ENCODE results near the gene ACAA2.
"Not testable (repeated sequence)": the region's sequence is repeated elsewhere in the genome, so short reads cannot be mapped to it uniquely, and the experiment has no call there.

ACAA2 gene

DNA sequence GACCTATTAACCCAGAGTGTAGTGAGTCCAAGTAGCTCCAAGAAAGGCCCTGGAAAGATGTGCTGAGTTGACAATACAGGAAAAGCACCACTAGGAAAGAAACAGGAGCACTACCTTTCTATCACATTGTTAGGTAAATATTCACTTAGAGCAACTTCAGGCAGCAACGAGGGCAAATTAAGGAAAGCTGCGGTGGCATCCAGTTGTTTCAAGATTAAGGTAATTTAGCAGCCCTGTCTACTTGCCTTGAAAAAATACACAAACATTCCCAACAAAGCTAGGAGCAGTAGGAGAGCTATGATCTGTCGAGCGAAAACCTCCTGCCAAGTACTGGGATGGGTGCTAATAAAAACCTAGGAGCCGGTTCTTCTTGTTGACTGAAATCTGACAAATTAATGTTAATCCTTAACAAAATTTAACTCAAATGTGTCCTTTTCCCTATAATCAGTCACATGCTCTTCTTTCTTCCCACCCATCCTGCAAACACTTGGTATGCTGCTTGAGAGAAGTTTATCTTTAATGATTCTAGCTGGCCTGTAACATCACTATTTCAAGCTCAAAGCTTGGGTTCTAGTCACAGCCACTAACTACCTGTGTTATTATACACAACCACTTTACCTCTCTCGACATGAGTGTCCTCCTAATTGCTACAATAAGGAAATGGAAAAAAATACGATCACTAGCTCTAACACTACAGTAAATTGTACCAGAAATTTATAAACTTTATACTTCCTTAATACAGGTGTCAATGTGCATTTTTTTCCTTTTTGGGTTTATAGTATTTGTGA, 2.0 kb downstream of the ACAA2 start:
- Histone ChIP-seq H3K79me2 (ENCODE audit: control insufficient read depth, low read length) (peaks cover 75% of the 10 kb centered on the region), H3K4me1 (ENCODE audit: control insufficient read depth, low read length) (peaks cover 20% of the 10 kb centered on the region), H3K4me3 (ENCODE audit: low read length) (peak overlapping the region; percentile 5; the same call in 1 of the 2 replicates), H3K27me3 (ENCODE audit: control insufficient read depth, low read length) (no peaks in the 10 kb centered on the region), H3K9me3 (ENCODE audit: control insufficient read depth, insufficient read depth, low read length) (peaks cover 12% of the 10 kb centered on the region; the same call in 1 of the 2 replicates), H3F3A (ENCODE audit: control insufficient read depth, insufficient read depth) (no peaks in the 10 kb centered on the region), H3K27ac (ENCODE audit: low read depth, low read length) (no peak overlapping the region), H3K36me3 (ENCODE audit: control insufficient read depth, low read length) (peaks cover 6% of the 10 kb centered on the region), H3K4me2 (ENCODE audit: low read length) (peak overlapping the region; percentile 35), H3K9me2 (replicated peaks; ENCODE audit: control insufficient read depth, low read length) (no peaks in the 10 kb centered on the region), H4K20me1 (ENCODE audit: control insufficient read depth, insufficient read depth, low read depth, low read length) (no peaks in the 10 kb centered on the region)
- TF ChIP-seq EZH2phosphoT487 (IDR thresholded peaks at IDR 0.05; ENCODE audit: borderline replicate concordance, low read length): no peak
- TF ChIP-seq, protein P1, sequence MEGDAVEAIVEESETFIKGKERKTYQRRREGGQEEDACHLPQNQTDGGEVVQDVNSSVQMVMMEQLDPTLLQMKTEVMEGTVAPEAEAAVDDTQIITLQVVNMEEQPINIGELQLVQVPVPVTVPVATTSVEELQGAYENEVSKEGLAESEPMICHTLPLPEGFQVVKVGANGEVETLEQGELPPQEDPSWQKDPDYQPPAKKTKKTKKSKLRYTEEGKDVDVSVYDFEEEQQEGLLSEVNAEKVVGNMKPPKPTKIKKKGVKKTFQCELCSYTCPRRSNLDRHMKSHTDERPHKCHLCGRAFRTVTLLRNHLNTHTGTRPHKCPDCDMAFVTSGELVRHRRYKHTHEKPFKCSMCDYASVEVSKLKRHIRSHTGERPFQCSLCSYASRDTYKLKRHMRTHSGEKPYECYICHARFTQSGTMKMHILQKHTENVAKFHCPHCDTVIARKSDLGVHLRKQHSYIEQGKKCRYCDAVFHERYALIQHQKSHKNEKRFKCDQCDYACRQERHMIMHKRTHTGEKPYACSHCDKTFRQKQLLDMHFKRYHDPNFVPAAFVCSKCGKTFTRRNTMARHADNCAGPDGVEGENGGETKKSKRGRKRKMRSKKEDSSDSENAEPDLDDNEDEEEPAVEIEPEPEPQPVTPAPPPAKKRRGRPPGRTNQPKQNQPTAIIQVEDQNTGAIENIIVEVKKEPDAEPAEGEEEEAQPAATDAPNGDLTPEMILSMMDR (IDR thresholded peaks at IDR 0.05; ENCODE audit: low read depth, low read length, poor library complexity, severe bottlenecking): no peak

DNA sequence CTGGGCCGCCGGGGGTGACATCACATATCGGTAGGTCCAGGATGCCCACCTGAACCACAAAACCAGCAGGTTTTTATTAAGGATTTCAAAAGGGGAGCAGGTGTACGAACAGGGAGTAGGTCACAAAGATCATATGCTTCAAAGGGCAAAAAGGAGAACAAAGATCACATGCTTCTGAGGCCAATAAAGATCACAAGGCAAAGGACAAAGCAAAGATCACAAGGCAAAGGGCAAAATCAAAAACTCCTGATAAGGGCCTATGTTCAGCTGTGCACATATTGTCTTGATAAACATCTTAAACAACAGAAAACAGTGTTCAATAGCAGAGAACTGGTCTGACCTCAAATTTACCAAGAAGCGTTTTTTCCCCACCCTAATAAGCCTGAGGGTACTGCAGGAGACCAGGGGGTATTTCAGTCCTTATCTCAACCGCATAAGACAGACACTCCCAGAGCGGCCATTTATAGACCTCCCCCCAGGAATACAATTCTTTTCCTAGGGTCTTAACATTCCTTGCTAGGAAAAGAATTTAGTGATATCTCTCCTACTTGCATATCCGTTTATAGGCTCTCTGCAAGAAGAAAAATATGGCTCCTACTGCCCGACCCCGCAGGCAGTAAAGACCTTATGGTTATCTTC, 4.7 kb downstream of the ACAA2 start:
- peaks cover 15% of the 10 kb centered on the region for H3K4me1 ChIP-seq (ENCODE audit: control insufficient read depth, low read length)
- peaks cover 12% of the 10 kb centered on the region; the same call in 1 of the 2 replicates for H3K9me3 ChIP-seq (ENCODE audit: control insufficient read depth, insufficient read depth, low read length)
- H4K20me1 ChIP-seq (ENCODE audit: control insufficient read depth, insufficient read depth, low read depth, low read length); H3K4me2 ChIP-seq (ENCODE audit: low read length); H3K9me2 ChIP-seq (replicated peaks; ENCODE audit: control insufficient read depth, low read length); H3K27me3 ChIP-seq (ENCODE audit: control insufficient read depth, low read length); H3K36me3 ChIP-seq (ENCODE audit: control insufficient read depth, low read length); H3F3A ChIP-seq (ENCODE audit: control insufficient read depth, insufficient read depth); H3K4me3 ChIP-seq (ENCODE audit: low read length); H3K27ac ChIP-seq (ENCODE audit: low read depth, low read length): not testable (repeated sequence)
- peaks cover 94% of the 10 kb centered on the region for H3K79me2 ChIP-seq (ENCODE audit: control insufficient read depth, low read length)

DNA sequence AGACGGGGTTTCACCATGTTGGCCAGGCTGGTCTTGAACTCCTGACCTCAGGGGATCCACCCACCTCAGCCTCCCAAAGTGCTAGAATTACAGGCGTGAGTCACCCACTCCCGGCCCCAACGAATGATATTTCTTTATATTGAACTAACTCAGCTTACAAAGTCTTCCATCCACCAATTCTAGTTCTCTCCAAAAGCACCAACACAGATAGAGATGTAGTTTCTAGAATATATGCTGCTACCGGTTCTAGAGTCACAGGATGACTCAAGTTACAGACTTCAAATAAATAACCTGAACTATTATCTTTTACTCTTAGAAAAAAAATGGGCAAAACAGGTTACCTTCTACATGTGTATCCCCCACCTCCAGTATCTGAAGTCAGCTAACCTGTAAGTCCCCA, 9.2 kb downstream of the ACAA2 start:
- no peak overlapping the region for H3K27ac ChIP-seq (ENCODE audit: low read depth, low read length)
- no peaks in the 10 kb centered on the region for H3K27me3 ChIP-seq (ENCODE audit: control insufficient read depth, low read length)
- 0 out of 2 replicates have a peak, but pooled peaks cover 4% of the 10 kb centered on the region for H3K9me3 ChIP-seq (ENCODE audit: control insufficient read depth, insufficient read depth, low read length)
- peaks cover 12% of the 10 kb centered on the region for H3K36me3 ChIP-seq (ENCODE audit: control insufficient read depth, low read length)
- peaks cover 7% of the 10 kb centered on the region; the same call in 1 of the 2 replicates for H4K20me1 ChIP-seq (ENCODE audit: control insufficient read depth, insufficient read depth, low read depth, low read length)
- TF ChIP-seq EZH2phosphoT487 (IDR thresholded peaks at IDR 0.05; ENCODE audit: borderline replicate concordance, low read length): no peak
- TF ChIP-seq, protein P1 (IDR thresholded peaks at IDR 0.05; ENCODE audit: low read depth, low read length, poor library complexity, severe bottlenecking): no peak
- peaks cover 57% of the 10 kb centered on the region for H3K79me2 ChIP-seq (ENCODE audit: control insufficient read depth, low read length)
- no peak overlapping the region for H3K4me2 ChIP-seq (ENCODE audit: low read length)
- no peak overlapping the region for H3K4me3 ChIP-seq (ENCODE audit: low read length)
- H3K4me1 ChIP-seq (ENCODE audit: control insufficient read depth, low read length): no peaks in the 10 kb centered on the region; the same call in 1 of the 2 replicates
- no peaks in the 10 kb centered on the region for H3K9me2 ChIP-seq (replicated peaks; ENCODE audit: control insufficient read depth, low read length)
- H3F3A ChIP-seq (ENCODE audit: control insufficient read depth, insufficient read depth): no peaks in the 10 kb centered on the region

DNA sequence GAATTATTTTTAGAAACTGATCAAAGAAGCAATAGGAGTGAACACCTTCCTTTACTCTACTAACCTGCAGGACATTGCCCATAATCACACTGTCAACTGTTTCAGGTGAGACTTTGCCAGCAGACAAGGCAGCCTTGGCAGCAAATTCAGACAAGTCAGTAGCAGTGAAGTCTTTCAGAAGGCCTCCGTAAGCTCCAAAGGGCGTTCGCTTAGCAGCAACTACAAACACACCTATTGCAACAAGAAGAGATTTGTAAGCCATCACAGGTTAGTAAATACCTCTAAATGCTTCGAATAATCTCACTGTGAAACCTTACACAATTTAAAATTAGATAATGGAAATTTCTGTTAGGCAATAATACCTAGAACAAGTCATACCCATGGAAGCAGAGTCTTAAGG, 10.7 kb downstream of the ACAA2 start:
- Histone ChIP-seq H3K4me1 (ENCODE audit: control insufficient read depth, low read length) (no peaks in the 10 kb centered on the region; the same call in 1 of the 2 replicates), H3K79me2 (ENCODE audit: control insufficient read depth, low read length) (peaks cover 42% of the 10 kb centered on the region), H3K27ac (ENCODE audit: low read depth, low read length) (no peak overlapping the region), H3K9me3 (ENCODE audit: control insufficient read depth, insufficient read depth, low read length) (no peaks in the 10 kb centered on the region), H3K4me2 (ENCODE audit: low read length) (no peak overlapping the region), H3K27me3 (ENCODE audit: control insufficient read depth, low read length) (no peaks in the 10 kb centered on the region), H3F3A (ENCODE audit: control insufficient read depth, insufficient read depth) (no peaks in the 10 kb centered on the region), H3K36me3 (ENCODE audit: control insufficient read depth, low read length) (peaks cover 15% of the 10 kb centered on the region), H4K20me1 (ENCODE audit: control insufficient read depth, insufficient read depth, low read depth, low read length) (peaks cover 7% of the 10 kb centered on the region; the same call in 1 of the 2 replicates), H3K9me2 (replicated peaks; ENCODE audit: control insufficient read depth, low read length) (no peaks in the 10 kb centered on the region), H3K4me3 (ENCODE audit: low read length) (no peak overlapping the region)
- TF ChIP-seq EZH2phosphoT487 (IDR thresholded peaks at IDR 0.05; ENCODE audit: borderline replicate concordance, low read length): no peak

DNA sequence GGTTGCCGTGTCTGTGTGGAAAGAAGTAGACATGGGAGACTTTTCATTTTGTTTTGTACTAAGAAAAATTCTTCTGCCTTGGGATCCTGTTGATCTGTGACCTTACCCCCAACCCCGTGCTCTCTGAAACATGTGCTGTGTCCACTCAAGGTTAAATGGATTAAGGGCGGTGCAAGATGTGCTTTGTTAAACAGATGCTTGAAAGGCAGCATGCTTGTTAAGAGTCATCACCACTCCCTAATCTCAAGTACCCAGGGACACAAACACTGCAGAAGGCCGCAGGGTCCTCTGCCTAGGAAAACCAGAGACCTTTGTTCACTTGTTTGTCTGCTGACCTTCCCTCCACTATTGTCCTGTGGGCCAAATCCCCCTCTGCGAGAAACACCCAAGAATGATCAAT, 12.8 kb downstream of the ACAA2 start:
- not testable (repeated sequence) for H3K9me2 ChIP-seq (replicated peaks; ENCODE audit: control insufficient read depth, low read length); H3K4me1 ChIP-seq (ENCODE audit: control insufficient read depth, low read length); H3K9me3 ChIP-seq (ENCODE audit: control insufficient read depth, insufficient read depth, low read length); H3F3A ChIP-seq (ENCODE audit: control insufficient read depth, insufficient read depth); H3K27me3 ChIP-seq (ENCODE audit: control insufficient read depth, low read length); H3K4me2 ChIP-seq (ENCODE audit: low read length); H3K27ac ChIP-seq (ENCODE audit: low read depth, low read length); H4K20me1 ChIP-seq (ENCODE audit: control insufficient read depth, insufficient read depth, low read depth, low read length); H3K4me3 ChIP-seq (ENCODE audit: low read length)
- Histone ChIP-seq H3K79me2 (ENCODE audit: control insufficient read depth, low read length) (peaks cover 21% of the 10 kb centered on the region), H3K36me3 (ENCODE audit: control insufficient read depth, low read length) (peaks cover 29% of the 10 kb centered on the region)

DNA sequence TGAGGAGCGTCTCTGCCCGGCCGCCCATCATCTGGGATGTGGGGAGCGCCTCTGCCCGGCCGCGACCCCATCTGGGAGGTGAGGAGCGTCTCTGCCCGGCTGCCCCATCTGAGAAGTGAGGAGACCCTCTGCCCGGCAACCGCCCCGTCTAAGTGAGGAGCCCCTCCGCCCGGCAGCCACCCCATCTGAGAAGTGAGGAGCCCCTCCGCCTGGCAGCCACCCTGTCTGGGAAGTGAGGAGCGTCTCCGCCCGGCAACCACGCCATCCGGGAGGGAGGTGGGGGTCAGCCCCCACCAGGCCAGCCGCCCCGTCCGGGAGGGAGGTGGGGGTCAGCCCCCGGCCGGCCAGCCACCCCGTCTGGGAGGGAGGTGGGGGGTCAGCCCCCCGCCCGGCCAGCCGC, 13.5 kb downstream of the ACAA2 start:
- H3K27me3 ChIP-seq (ENCODE audit: control insufficient read depth, low read length); H3K9me3 ChIP-seq (ENCODE audit: control insufficient read depth, insufficient read depth, low read length); H3K9me2 ChIP-seq (replicated peaks; ENCODE audit: control insufficient read depth, low read length); H4K20me1 ChIP-seq (ENCODE audit: control insufficient read depth, insufficient read depth, low read depth, low read length); H3F3A ChIP-seq (ENCODE audit: control insufficient read depth, insufficient read depth); H3K4me3 ChIP-seq (ENCODE audit: low read length); H3K4me1 ChIP-seq (ENCODE audit: control insufficient read depth, low read length); H3K27ac ChIP-seq (ENCODE audit: low read depth, low read length); H3K4me2 ChIP-seq (ENCODE audit: low read length): not testable (repeated sequence)
- Histone ChIP-seq H3K79me2 (ENCODE audit: control insufficient read depth, low read length) (peaks cover 14% of the 10 kb centered on the region), H3K36me3 (ENCODE audit: control insufficient read depth, low read length) (peaks cover 35% of the 10 kb centered on the region)
